Esophagus muscularis mucosa (tissue), 4 donors: ENCODE results near the gene KRTAP5-3. TPM values are rescaled to one million over a fixed set of nuclear protein-coding genes. Genes with fewer than 3 reads are reported as not detected.
"Not testable (repeated sequence)": the region's sequence is repeated elsewhere in the genome, so short reads cannot be mapped to it uniquely, and the experiment has no call there.

Experiments used
- DNase-seq: peaks from one replicate; pipeline ENCODE4 v3.0.0-alpha.2; 2017; ENCODE audit errors: extremely low spot score
- H3K27ac ChIP-seq, 4 donors: fragments of 200-600 bp; sonication (generic); replicated peaks in 1 of 4; 1 replicate in 3 of 4; 2 replicates in 1 of 4; pipeline ENCODE4 v1.5.1; 2016 to 2019; ENCODE audit warnings: mild to moderate bottlenecking in 1 of 4
- H3K27me3 ChIP-seq, 4 donors: fragments of 200-600 bp; sonication (generic); one replicate each; pipeline versions ENCODE4 v1.5.1 to v1.6.0; 2016 to 2019
- H3K36me3 ChIP-seq, 4 donors: fragments of 200-600 bp; sonication (generic); one replicate each; pipeline ENCODE4 v1.5.1; 2016 to 2019
- H3K4me1 ChIP-seq, 4 donors: fragments of 200-600 bp; sonication (generic); one replicate each; pipeline ENCODE4 v1.5.1; 2016 to 2019
- H3K4me3 ChIP-seq, 4 donors: fragments of 200-600 bp; sonication (generic); 1 replicate in 2 of 4; 2 replicates in 2 of 4; pipeline ENCODE4 v1.5.1; 2016 to 2019; ENCODE audit warnings: mild to moderate bottlenecking in 4 of 4, moderate library complexity in 1 of 4
- H3K9me3 ChIP-seq, 4 donors: fragments of 200-600 bp; sonication (generic); 1 replicate in 3 of 4; 2 replicates in 1 of 4; pipeline ENCODE4 v1.5.1; 2016 to 2019
- EP300 ChIP-seq: sonication (generic); formaldehyde crosslinking; IDR thresholded peaks from one replicate; pipeline ENCODE4 v1.6.1; 2017; ENCODE audit warnings: antibody characterized with exemption
- POLR2A ChIP-seq: fragments of 450-650 bp; IDR thresholded peaks from one replicate; pipeline ENCODE4 v1.6.1; 2017; ENCODE audit warnings: antibody characterized with exemption, moderate library complexity, mild to moderate bottlenecking, low read depth
- POLR2AphosphoS5 ChIP-seq, 2 donors: sonication (generic); formaldehyde crosslinking; IDR thresholded peaks; one replicate each; pipeline ENCODE4 v1.6.1; 2017; ENCODE audit warnings: antibody characterized with exemption in 2 of 2
- WGBS: methylation state at CpG from one replicate; pipeline ENCODE4 v1.1.5; 2018; 5-methylcytosine and 5-hydroxymethylcytosine counted together
- intact Hi-C: fragments of 100-400 bp; cut with DNase I; formaldehyde crosslinking; loops from one replicate; pipeline ENCODE4 v1.15.1; 2023
- total RNA-seq, 4 donors: library from RNA; depleted of rRNA; stranded (reverse); fragments of >200 nt; gene quantifications; one replicate each; pipeline versions ENCODE4 v1.1.0 to v1.2.1, GENCODE V29; 2016
- TF ChIP-seq, protein P1 (sequence below), 3 experiments: fragments of 200-600 bp in 2 of 3; fragments of 450-650 bp in 1 of 3; sonication (generic) in 2 of 3; IDR thresholded peaks; one replicate each; pipeline ENCODE4 v1.5.1; 2017 to 2019; ENCODE audit warnings: antibody characterized with exemption in 3 of 3, mild to moderate bottlenecking in 2 of 3, moderate library complexity in 1 of 3

The KRTAP5-3 gene
- total RNA-seq, 4 donors from 2014 or later: not detected

DNA sequence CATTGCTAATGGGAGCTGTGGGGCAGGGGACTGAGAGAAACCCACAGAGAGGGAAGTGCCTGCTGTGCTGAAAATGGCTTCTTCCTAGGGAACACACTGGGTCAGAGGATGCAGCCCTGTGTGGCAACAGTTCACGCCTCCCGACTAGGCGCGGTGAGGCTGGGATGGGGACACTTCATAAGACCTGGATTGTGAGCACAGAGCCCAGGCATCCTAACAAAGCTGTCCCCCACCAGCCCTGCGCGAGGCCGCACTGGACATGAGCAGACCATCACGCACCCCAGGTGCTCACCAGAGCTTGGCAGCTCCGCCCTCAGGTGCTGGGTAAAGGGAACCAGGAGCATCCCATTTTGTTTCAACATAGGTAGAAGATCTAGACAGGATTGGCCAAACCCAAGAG lies 15.5 kb upstream of the KRTAP5-3 start:
- no peak for DNase-seq
- intact Hi-C loops: no loop called here

DNA sequence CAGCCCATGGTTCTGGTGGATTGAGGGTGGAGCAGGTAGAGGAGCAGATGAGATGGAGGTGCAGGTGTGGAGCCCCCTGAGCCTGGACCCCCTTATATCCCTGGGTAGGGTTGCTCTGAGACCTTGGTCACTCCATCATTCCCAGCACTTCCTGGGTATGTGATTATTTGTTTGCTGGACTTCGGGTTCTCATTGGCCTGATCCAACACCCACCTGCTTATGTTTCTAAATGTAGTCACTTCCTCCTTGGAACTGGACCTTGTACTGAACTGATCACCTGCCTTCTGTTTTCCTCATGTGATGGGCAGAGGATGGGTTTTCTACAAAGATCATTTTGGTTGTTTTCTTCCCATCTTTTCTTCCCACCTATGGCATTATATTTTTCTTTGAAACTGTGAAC lies 13.8 kb upstream of the KRTAP5-3 start, which contains the start of gene KRTAP5-4:
TSS of gene KRTAP5-4 (minus strand) at position 53 of the 400 bp plus-strand sequence. CDS start at position 8, 45 bp downstream.
- intact Hi-C loops: no loop called here
- DNase-seq: no peak
- Histone ChIP-seq H3K27me3 (peaks cover 0 to 32% (median 0%) of the 10 kb centered on the region in 4 donors), H3K27ac (no peak within 1 kb of the TSS), H3K9me3 (no peaks in the 10 kb centered on the region), H3K4me1 (no peaks in the 10 kb centered on the region), H3K36me3 (no peaks in the 10 kb centered on the region), H3K4me3 (no peak within 1 kb of the TSS)
- WGBS: 54% methylated on average over 1 of the region's 1 CpG
- no peak for TF ChIP-seq POLR2AphosphoS5 (IDR thresholded peaks at IDR 0.05)
- TF ChIP-seq POLR2A: no peak
- TF ChIP-seq, protein P1, sequence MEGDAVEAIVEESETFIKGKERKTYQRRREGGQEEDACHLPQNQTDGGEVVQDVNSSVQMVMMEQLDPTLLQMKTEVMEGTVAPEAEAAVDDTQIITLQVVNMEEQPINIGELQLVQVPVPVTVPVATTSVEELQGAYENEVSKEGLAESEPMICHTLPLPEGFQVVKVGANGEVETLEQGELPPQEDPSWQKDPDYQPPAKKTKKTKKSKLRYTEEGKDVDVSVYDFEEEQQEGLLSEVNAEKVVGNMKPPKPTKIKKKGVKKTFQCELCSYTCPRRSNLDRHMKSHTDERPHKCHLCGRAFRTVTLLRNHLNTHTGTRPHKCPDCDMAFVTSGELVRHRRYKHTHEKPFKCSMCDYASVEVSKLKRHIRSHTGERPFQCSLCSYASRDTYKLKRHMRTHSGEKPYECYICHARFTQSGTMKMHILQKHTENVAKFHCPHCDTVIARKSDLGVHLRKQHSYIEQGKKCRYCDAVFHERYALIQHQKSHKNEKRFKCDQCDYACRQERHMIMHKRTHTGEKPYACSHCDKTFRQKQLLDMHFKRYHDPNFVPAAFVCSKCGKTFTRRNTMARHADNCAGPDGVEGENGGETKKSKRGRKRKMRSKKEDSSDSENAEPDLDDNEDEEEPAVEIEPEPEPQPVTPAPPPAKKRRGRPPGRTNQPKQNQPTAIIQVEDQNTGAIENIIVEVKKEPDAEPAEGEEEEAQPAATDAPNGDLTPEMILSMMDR (IDR thresholded peaks at IDR 0.05): no peak
- no peak for TF ChIP-seq EP300

More for the DNA sequence above, 15.5 kb upstream of the KRTAP5-3 start:
- TF ChIP-seq POLR2A (no peak), EP300 (no peak), POLR2AphosphoS5 (IDR thresholded peaks at IDR 0.05) (no peak)
- TF ChIP-seq, protein P1 (IDR thresholded peaks at IDR 0.05): no peak
- H3K4me1 ChIP-seq: peaks cover 0 to 2% (median 2%) of the 10 kb centered on the region in 4 donors
- no peaks in the 10 kb centered on the region for H3K9me3 ChIP-seq
- peaks cover 0 to 33% (median 0%) of the 10 kb centered on the region in 4 donors for H3K27me3 ChIP-seq
- no peaks in the 10 kb centered on the region for H3K36me3 ChIP-seq
- 68% methylated on average over 9 of the region's 9 CpGs for WGBS
- no peak overlapping the region for H3K4me3 ChIP-seq
- H3K27ac ChIP-seq: no peak overlapping the region

DNA sequence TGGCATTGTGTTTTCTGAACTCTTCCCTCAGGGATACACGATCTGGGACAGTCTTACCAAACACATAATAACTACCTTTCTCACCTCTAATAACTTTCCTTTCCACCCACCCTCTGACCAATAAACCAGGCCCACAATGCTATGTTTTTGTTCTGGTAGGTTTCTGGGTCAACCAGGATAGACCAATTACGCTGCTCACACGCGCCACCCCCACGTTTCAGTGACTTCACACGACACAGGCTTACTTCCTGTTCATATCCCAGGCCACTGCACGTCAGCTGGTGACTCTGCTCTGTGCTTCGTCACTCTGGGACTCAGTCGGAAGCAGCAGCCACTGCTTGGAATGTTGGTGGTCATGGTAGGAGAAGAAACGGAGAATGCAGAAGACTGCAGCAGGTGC lies 11.2 kb upstream of the KRTAP5-3 start:
- TF ChIP-seq POLR2A (no peak), EP300 (no peak), POLR2AphosphoS5 (IDR thresholded peaks at IDR 0.05) (no peak)
- TF ChIP-seq, protein P1 (IDR thresholded peaks at IDR 0.05): no peak
- no peak overlapping the region for H3K4me3 ChIP-seq
- no peaks in the 10 kb centered on the region for H3K4me1 ChIP-seq
- H3K27me3 ChIP-seq: peaks cover 0 to 50% (median 0%) of the 10 kb centered on the region in 4 donors
- 51% methylated on average over 10 of the region's 10 CpGs for WGBS
- intact Hi-C loops: no loop called here
- no peaks in the 10 kb centered on the region for H3K36me3 ChIP-seq
- no peak for DNase-seq
- no peak overlapping the region for H3K27ac ChIP-seq
- no peaks in the 10 kb centered on the region for H3K9me3 ChIP-seq

DNA sequence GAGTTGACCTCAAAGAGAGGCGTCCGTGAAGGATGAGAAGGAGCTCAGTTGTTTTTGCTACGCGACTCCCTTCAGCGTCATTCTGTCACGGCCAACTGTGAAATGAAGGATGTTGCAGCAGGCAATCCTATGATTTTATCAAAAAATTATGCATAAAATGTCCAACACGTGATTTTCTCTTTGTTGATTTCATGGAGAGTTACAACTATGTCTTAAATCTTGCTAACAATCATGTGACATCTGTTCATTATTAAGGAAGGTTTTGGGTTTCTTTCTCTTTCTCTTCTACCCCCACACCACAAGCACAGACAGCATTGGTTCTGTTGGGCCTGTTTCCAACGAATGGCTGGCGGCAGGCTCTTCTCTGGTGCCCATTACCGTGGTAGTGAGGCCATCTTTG lies 10.0 kb upstream of the KRTAP5-3 start:
- intact Hi-C loops: no loop called here
- Histone ChIP-seq H3K4me1 (no peaks in the 10 kb centered on the region), H3K9me3 (no peaks in the 10 kb centered on the region), H3K27ac (no peak overlapping the region), H3K27me3 (peaks cover 0 to 50% (median 0%) of the 10 kb centered on the region in 4 donors), H3K4me3 (no peak overlapping the region), H3K36me3 (no peaks in the 10 kb centered on the region)
- no peak for DNase-seq
- TF ChIP-seq POLR2A (no peak), POLR2AphosphoS5 (IDR thresholded peaks at IDR 0.05) (no peak), EP300 (no peak)
- TF ChIP-seq, protein P1 (IDR thresholded peaks at IDR 0.05): no peak
- 83% methylated on average over 10 of the region's 10 CpGs for WGBS

GRCh38 chr11:1607901-1608300 lies 362 bp downstream of the KRTAP5-3 start:
- H3K27me3 ChIP-seq: peaks cover 0 to 75% (median 3%) of the 10 kb centered on the region in 4 donors
- H3K4me3 ChIP-seq, DNase-seq, intact Hi-C loops, H3K27ac ChIP-seq, H3K36me3 ChIP-seq, H3K9me3 ChIP-seq, H3K4me1 ChIP-seq: not testable (repeated sequence)
- WGBS: no CpG with 5 or more reads among the region's 5 CpGs

DNA sequence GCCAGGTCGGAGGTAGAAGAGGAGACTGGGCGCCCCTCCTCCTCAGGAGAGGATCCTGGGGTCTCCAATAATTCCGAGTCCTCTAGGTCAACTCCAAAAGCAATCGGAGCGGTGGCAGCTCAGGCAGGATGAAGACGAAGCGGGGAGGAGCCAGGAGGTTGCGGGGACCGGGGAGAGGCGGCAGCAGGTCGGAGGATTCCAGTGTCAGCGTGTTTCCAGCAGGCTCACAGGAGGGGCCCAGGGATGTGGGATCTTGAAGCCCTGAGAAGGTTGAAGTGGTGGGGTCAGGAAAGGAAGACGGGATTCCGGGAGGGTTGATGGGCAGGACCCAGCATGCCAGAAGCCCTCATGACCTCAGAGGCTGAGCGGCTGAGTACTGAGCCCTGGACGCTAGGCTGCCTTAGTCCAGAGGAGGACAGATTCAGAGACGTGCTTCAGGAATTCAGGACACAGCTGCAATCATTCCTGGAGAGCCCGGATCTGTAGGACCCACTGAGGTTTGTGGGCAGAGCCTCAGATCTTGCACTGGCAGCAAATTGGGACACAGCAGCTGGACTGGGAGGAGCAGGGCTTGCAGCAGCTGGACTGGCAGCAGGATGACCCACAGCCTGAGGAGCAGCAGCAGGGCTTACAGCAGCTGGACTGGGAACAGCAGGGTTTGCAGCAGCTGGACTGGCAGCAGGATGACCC lies 962 bp downstream of the KRTAP5-3 start:
- DNase-seq, H3K36me3 ChIP-seq, H3K4me3 ChIP-seq, H3K9me3 ChIP-seq, H3K27ac ChIP-seq, H3K4me1 ChIP-seq, intact Hi-C loops: not testable (repeated sequence)
- peaks cover 0 to 74% (median 3%) of the 10 kb centered on the region in 4 donors for H3K27me3 ChIP-seq
- WGBS: 37% methylated on average over 17 of the region's 18 CpGs

DNA sequence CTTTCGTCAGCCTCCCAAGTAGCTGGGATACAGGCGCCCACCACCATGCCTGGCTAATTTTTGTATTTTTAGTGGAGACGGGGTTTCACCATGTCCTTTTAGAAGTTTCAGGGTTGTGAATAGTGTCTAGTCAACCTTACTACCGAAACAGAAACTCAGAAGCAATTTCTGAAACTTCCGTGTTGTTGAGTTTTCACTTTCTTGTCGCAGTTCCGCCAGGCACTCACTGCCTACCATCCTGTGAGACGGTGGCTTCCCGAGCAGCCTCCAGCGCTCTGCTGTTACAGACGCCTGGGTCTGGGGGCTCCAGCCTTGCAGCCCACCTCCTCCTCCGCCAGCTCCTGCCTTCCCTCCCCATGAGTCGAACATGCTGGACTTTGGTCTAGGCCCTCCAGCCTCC lies 2.3 kb downstream of the KRTAP5-3 start:
- intact Hi-C loops: not testable (repeated sequence)

More for the DNA sequence above, 2.3 kb downstream of the KRTAP5-3 start:
- H3K4me3 ChIP-seq, DNase-seq, H3K9me3 ChIP-seq, H3K27ac ChIP-seq, H3K4me1 ChIP-seq, H3K36me3 ChIP-seq: not testable (repeated sequence)
- WGBS: 84% methylated on average over 13 of the region's 13 CpGs
- peaks cover 0 to 67% (median 3%) of the 10 kb centered on the region in 4 donors for H3K27me3 ChIP-seq
